A549 treated with AZD2906 at 1 μM for 4 hours (cell line): ENCODE data around the gene CST2. TPM values are rescaled to one million over a fixed set of nuclear protein-coding genes. Genes with fewer than 3 reads are reported as not detected.

Source experiments
- total RNA-seq: library from RNA; stranded (reverse); fragments of 200-300 nt; extraction: Qiagen RNA extraction; gene quantifications from 5 replicates; pipeline ENCODE4 v1.2.3, GENCODE V29; 2022

Gene CST2
- 0.84 to 1.6 TPM (median 1.4 TPM) in 5 replicates for total RNA-seq

DNA sequence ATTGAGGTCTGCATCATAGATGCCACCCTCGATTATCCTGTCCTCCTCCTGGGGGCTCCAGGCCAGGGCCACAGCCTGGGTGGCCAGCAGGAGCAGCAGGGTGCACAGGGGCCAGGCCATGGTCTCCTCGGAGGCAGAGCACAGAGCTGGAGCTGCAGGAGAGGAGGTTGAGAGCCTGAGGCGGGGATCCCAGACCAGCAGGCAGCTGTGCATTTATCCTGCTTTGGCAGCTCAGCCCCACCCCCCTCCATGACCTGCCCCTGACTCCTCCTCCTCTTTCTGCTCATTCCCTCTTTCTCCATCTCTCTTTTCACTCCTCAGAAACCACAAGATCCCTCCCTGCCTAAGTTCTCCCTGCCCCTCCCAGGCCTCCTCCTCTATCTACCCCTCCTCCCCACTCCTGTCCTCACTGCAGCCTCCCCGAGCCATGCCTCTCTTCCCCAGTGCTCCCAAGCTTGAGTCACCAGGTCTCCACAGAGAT lies at the start of gene CST2:
CST2 (minus strand) TSS at position 189 of the 481 bp plus-strand sequence; CDS start at position 120, 69 bp downstream.

Other genes with a start within 250 kb of the CST2 start
- gene CST9, start 220.8 kb downstream of the CST2 start, total RNA-seq, result not detected in 5 replicates
- 240 to 466 TPM (median 438 TPM) in 5 replicates for gene CST3, start 188.8 kb downstream of the CST2 start, total RNA-seq
- 0.14 TPM in 1 of 5 replicates, not detected in the others for gene CST4, start 137.7 kb downstream of the CST2 start, total RNA-seq
- 0.80 to 2.1 TPM (median 1.2 TPM) in 5 replicates for gene CST1, start 75.8 kb downstream of the CST2 start, total RNA-seq
- gene CST5, start 53.0 kb upstream of the CST2 start, total RNA-seq, result not detected in 5 replicates
- gene GGTLC1, start 162.1 kb upstream of the CST2 start, total RNA-seq, result 0.09 to 0.10 TPM (median 0.10 TPM) in 3 of 5 replicates, not detected in the others